Adipocyte (in vitro differentiated cells): Measurements from ENCODE around the gene UBTD2.

Experiments used
- DNase-seq: peaks from one replicate; pipeline ENCODE4 v3.0.0-alpha.2; 2015; ENCODE audit warnings: low read depth
- H3K27me3 ChIP-seq: replicated peaks from 2 replicates; pipeline ENCODE4 v1.7.0; 2013; ENCODE audit warnings: mild to moderate bottlenecking, low read length, moderate library complexity; ENCODE audit not compliant: control insufficient read depth, insufficient read depth
- H3K36me3 ChIP-seq: 2 replicates; pipeline ENCODE4 v1.7.0; 2013; ENCODE audit warnings: low read length, mild to moderate bottlenecking, moderate library complexity; ENCODE audit not compliant: control insufficient read depth, insufficient read depth, severe bottlenecking
- H3K4me1 ChIP-seq: 2 replicates; pipeline ENCODE4 v1.7.0; 2013; ENCODE audit warnings: mild to moderate bottlenecking, low read length, moderate library complexity; ENCODE audit not compliant: control insufficient read depth, insufficient read depth
- H3K4me3 ChIP-seq: 2 replicates; pipeline ENCODE4 v1.7.0; 2013; ENCODE audit warnings: mild to moderate bottlenecking, low read length, moderate library complexity
- H3K9ac ChIP-seq: 2 replicates; pipeline ENCODE4 v1.7.0; 2013; ENCODE audit warnings: mild to moderate bottlenecking, low read length, moderate library complexity
- H3K9me3 ChIP-seq: 2 replicates; pipeline ENCODE4 v1.7.0; 2013; ENCODE audit warnings: mild to moderate bottlenecking, low read length, moderate library complexity; ENCODE audit not compliant: control insufficient read depth

Gene UBTD2

DNA sequence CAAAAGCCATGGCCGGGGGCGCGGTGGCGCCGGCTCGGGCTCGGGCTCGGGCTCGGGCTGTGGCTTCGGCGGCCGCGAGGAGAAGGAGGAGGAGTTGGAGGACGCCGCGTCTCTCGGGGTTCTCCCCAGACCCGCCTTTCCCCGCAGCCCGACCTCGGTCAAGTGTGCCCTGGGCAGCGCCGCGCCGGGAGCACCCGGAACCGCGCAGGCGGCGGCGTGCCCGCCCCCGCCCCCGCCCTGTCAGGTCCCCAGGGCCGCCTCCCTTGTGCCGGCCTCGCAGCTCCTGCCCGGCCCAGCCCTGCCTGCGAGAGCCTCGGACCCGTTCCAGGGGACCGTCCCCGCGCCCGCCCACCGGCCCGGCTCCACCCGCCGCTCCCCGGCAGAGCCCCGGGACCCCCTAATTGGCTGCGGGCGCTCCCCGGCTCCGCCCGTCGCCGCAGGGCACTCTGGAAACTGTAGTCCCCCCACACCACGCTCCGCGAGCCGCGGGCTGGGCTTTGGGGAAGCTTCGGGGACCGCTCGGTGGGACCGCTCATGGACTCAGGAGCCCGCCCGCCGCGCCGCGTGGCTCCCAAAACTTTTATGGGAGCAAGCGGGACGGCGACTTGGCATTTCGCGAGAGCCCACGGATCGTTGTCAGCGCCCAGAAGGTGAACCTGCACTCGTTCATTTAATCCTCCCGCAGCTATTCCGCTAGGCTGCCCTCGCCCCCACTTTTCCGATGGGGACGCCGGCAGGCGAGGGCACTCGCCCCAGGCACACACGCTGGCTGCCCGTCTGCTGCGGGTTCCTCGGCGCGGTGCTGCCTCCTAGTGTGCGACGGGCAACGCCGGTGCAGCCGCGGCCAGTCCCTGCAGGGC is 95.3 kb downstream of the UBTD2 start, which contains the start of gene STK10:
Gene STK10, minus strand, starts transcription at position 192 of the 860 bp plus-strand sequence. Its CDS starts 182 bp downstream, at position 10.
- DNase-seq: peak; percentile 97
- Histone ChIP-seq H3K27me3 (no peaks in the 10 kb centered on the region), H3K4me1 (peaks cover 20% of the 10 kb centered on the region), H3K36me3 (peaks cover 8% of the 10 kb centered on the region), H3K4me3 (peak within 1 kb of the TSS; percentile 92), H3K9ac (peak within 1 kb of the TSS; percentile 93), H3K9me3 (no peaks in the 10 kb centered on the region)

DNA sequence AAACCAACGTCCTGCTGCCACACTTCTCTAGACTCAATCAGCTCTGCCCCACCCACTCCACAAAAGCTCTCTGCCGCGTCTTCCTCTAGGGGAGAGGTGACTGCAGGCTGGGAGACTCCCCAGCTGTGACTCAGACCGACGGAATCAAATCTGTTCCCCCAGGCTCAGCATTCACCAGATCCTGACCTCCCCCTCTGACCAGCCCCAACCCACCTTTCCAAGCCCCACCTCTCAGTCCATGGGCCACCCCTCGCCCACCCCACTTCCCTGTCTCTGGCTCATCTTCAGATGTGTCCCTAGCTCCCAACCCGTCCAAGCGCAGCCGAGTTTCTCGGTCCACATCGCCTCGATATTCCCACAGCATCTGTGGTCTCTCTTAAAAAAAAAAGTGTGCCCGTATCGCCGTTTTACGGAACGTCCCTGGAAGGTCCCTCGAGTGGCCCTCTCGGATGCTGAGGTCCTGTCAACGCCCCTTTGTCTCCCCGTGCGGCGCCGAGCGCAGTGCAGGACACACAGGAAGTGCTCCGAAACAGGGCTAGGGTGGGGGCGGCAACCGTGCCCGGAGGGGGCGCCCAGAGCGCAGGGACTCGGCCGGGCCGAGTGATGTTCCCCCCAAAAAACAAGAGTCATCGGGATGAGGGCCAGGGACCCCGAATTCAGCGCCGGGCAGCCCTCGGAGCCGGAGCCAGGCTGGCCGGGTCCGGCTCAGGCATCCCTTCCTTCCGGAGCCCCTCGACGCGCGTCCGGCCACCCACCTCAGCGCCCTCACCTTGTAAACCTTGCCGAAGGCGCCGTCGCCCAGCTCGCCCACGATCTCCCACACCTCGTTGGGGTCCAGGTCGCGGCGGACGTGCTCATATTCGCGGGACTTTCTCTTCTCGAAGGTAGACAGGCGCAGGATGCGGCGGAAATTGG is 96.2 kb downstream of the UBTD2 start:
- Histone ChIP-seq H3K4me1 (peaks cover 20% of the 10 kb centered on the region), H3K4me3 (peak overlapping the region; percentile 92), H3K9ac (peak overlapping the region; percentile 93), H3K27me3 (no peaks in the 10 kb centered on the region), H3K36me3 (peaks cover 8% of the 10 kb centered on the region), H3K9me3 (no peaks in the 10 kb centered on the region)
- DNase-seq: peak; percentile 89

- H3K9me3 ChIP-seq: no peaks in the 10 kb centered on the region
- H3K9ac ChIP-seq: peak overlapping the region; percentile 93
- H3K36me3 ChIP-seq: peaks cover 8% of the 10 kb centered on the region
- peaks cover 20% of the 10 kb centered on the region for H3K4me1 ChIP-seq
- peak overlapping the region; percentile 92 for H3K4me3 ChIP-seq
- no peak for DNase-seq
- no peaks in the 10 kb centered on the region for H3K27me3 ChIP-seq
Observed at GRCh38 chr5:172186114-172186695, 97.4 kb downstream of the UBTD2 start.

GRCh38 chr5:172185096-172185461 is 98.5 kb downstream of the UBTD2 start:
- H3K27me3 ChIP-seq: no peaks in the 10 kb centered on the region
- no peaks in the 10 kb centered on the region for H3K9me3 ChIP-seq
- no peak for DNase-seq
- H3K9ac ChIP-seq: no peak overlapping the region
- H3K4me3 ChIP-seq: no peak overlapping the region
- peaks cover 12% of the 10 kb centered on the region for H3K36me3 ChIP-seq
- H3K4me1 ChIP-seq: peaks cover 20% of the 10 kb centered on the region

GRCh38 chr5:172183881-172184280 is 99.7 kb downstream of the UBTD2 start:
- Histone ChIP-seq H3K9me3 (no peaks in the 10 kb centered on the region), H3K4me1 (peaks cover 29% of the 10 kb centered on the region), H3K9ac (no peak overlapping the region), H3K27me3 (no peaks in the 10 kb centered on the region), H3K36me3 (peaks cover 12% of the 10 kb centered on the region), H3K4me3 (no peak overlapping the region)
- DNase-seq: no peak

- DNase-seq: no peak
- Histone ChIP-seq H3K9ac (no peak overlapping the region), H3K27me3 (no peaks in the 10 kb centered on the region), H3K36me3 (peaks cover 12% of the 10 kb centered on the region), H3K9me3 (no peaks in the 10 kb centered on the region), H3K4me3 (no peak overlapping the region), H3K4me1 (peaks cover 29% of the 10 kb centered on the region)
Observed at GRCh38 chr5:172182291-172182690, 101.3 kb downstream of the UBTD2 start.

DNA sequence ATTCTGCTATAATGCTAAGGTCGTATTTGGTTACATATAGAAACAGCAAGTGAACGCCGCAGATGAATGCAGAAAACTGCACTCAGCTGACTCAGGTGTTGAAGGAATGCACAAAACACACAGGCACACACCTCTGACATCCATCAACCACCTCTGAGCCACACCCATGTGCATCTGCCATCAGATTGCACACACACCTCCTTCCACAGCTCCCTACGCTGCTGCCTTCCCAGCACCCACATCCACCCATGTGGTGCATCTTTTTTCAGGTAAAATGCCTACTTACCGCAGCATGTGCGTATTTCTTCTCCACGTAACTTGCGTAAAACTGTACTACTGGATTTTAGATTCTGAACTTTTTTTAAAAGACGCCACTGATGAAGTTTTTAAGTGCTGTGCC is 102.6 kb downstream of the UBTD2 start:
- H3K36me3 ChIP-seq: peaks cover 12% of the 10 kb centered on the region
- no peaks in the 10 kb centered on the region for H3K27me3 ChIP-seq
- H3K4me1 ChIP-seq: peaks cover 19% of the 10 kb centered on the region
- H3K9ac ChIP-seq: no peak overlapping the region
- H3K4me3 ChIP-seq: no peak overlapping the region
- no peaks in the 10 kb centered on the region for H3K9me3 ChIP-seq
- no peak for DNase-seq

DNA sequence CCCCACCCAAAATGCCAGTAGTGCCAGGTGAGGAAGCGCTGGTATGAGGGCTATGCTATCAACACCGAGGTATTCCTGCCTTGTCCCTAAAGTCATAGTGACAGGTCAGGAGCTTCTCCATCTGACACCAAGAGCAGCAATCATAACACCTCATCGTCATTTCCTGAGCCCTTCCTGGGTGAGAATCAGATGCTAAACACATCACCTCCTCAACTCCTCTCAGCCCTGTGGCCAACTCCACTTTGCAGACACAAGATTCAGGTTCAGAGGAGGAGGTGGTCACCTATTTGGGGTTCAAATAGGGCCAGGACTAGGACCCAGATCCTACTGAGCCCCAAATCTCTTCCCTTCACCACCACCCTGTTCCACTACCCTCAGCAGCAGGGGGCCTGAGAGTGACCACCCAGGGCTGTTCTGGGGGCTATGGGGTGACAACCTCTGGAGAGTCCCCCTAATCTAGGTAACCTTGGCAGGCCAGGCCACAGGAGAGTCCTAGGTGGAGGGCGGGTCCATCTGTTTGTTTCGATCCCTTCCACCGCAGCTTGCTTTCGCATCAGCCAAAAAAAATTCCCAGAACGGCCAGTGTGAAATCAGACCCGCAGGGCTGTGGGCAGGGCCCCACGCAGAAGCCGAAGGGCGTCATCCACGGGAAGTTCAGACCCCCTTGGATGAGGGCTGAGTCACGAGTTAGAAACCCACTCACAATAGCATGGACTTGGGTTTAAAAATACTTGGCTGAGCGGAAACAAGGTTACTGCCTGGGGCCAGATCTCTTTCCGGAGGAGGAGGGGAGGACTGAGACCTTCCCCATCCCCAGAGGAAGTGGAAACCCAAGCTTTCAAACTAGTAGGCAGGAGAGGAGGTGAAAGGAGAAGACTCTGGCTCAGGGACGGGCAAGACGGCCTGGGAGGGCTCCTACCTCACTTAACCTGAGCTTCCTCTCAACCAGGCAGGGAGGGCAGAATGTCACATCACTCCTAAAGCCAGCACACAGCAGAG is 104.3 kb downstream of the UBTD2 start:
- no peaks in the 10 kb centered on the region for H3K27me3 ChIP-seq
- H3K9ac ChIP-seq: peak overlapping the region; percentile 5
- DNase-seq: peak; percentile 78
- H3K4me3 ChIP-seq: peak overlapping the region; percentile 1
- H3K9me3 ChIP-seq: no peaks in the 10 kb centered on the region
- H3K4me1 ChIP-seq: peaks cover 16% of the 10 kb centered on the region
- H3K36me3 ChIP-seq: peaks cover 8% of the 10 kb centered on the region

DNA sequence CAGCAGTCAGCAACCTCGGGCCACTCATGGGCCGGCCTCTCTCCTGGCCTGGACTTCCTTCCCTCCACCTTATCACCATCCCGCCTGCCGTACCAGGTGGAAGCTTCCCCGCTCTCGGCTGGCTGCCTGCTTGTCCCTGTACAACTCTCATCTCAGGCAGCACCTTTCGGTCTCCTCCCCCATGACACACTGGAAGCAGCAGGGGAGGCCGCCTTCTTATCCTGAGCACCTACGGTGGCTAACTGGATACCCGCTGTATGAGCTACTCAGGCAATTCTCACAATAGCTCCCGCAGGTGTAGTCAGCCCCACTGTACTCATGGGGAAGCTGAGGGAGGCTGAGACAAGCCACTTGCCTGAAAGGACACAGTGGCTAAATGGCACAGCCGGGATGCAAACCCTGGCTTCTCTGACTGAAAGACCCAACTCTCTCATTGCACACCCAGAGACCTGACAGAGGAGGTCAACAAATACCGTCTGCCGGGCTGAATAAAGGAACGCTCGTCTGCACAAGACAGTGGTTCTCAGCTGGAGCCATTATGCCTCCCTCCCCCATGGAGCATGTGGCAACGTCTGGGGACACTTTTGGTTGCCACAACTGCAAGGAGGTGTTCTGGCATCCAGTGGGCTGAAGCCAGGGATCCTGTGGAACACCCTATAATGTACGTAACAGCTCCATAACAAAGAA is 105.1 kb downstream of the UBTD2 start:
- no peak for DNase-seq
- Histone ChIP-seq H3K9ac (no peak overlapping the region), H3K36me3 (peaks cover 4% of the 10 kb centered on the region), H3K4me1 (peaks cover 22% of the 10 kb centered on the region), H3K9me3 (no peaks in the 10 kb centered on the region), H3K27me3 (no peaks in the 10 kb centered on the region), H3K4me3 (no peak overlapping the region)

- Histone ChIP-seq H3K9me3 (no peaks in the 10 kb centered on the region), H3K4me3 (no peak overlapping the region), H3K9ac (no peak overlapping the region), H3K27me3 (no peaks in the 10 kb centered on the region), H3K36me3 (peaks cover 4% of the 10 kb centered on the region), H3K4me1 (peaks cover 30% of the 10 kb centered on the region)
- no peak for DNase-seq
Observed at GRCh38 chr5:172177176-172177575, 106.4 kb downstream of the UBTD2 start.
